Measurements from ENCODE around the gene PACS1. TPM values are rescaled to one million over a fixed set of nuclear protein-coding genes. Genes with fewer than 3 reads are reported as not detected.

PACS1 gene
- polyA plus RNA-seq, 3 donors: 8.1 to 36.8 (median 12.4) TPM

DNA sequence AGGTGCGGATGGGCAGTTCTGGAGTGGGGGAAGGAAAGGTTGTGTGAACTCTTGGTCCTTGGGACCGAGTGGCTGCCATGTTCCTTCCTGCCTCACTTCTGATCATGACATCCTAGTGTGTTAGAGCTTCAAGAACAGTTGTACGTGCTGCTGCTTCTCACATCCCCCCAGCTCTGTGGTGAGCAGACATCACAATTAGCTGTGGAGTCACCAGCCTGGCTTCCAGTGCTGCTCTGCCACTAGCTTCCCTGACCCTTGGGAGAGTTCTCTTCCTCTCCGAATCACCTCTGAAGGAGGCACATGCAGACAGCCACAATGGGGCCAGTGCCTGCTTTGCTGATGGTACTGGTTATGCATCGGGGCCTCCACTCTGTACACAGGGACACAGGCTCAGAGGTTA is 192.1 kb downstream of the PACS1 start:
- intact Hi-C loops (cut with micrococcal nuclease): no loop called here
- no peaks in the 10 kb centered on the region for H3K36me3 ChIP-seq (replicated peaks in 1 of 2; ENCODE audit: control insufficient read depth in 1 of 2, insufficient read depth in 2 of 2, low read length in 2 of 2)
- H3K36me3 Mint-ChIP-seq: peaks cover 7 to 13% of the 10 kb centered on the region in 2 donors
- no peak overlapping the region for H2AFZ ChIP-seq (ENCODE audit: insufficient read depth, low read depth, low read length, poor library complexity, severe bottlenecking)
- TF ChIP-seq, protein P1, sequence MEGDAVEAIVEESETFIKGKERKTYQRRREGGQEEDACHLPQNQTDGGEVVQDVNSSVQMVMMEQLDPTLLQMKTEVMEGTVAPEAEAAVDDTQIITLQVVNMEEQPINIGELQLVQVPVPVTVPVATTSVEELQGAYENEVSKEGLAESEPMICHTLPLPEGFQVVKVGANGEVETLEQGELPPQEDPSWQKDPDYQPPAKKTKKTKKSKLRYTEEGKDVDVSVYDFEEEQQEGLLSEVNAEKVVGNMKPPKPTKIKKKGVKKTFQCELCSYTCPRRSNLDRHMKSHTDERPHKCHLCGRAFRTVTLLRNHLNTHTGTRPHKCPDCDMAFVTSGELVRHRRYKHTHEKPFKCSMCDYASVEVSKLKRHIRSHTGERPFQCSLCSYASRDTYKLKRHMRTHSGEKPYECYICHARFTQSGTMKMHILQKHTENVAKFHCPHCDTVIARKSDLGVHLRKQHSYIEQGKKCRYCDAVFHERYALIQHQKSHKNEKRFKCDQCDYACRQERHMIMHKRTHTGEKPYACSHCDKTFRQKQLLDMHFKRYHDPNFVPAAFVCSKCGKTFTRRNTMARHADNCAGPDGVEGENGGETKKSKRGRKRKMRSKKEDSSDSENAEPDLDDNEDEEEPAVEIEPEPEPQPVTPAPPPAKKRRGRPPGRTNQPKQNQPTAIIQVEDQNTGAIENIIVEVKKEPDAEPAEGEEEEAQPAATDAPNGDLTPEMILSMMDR (IDR thresholded peaks at IDR 0.05): no peak
- 91% methylated on average over 4 of the region's 5 CpGs for WGBS (ENCODE audit: insufficient coverage)
- H3K27me3 ChIP-seq (ENCODE audit: control insufficient read depth in 2 of 2, insufficient read depth in 2 of 2, low read length in 2 of 2): peaks cover 2 to 14% of the 10 kb centered on the region in 2 donors
- peaks cover 13 to 32% (median 22%) of the 10 kb centered on the region in 3 donors for H3K27me3 Mint-ChIP-seq (ENCODE audit: low read depth in 3 of 3)
- no peak overlapping the region for H3K4me3 Mint-ChIP-seq
- no peaks in the 10 kb centered on the region for H4K20me1 ChIP-seq (ENCODE audit: insufficient read depth, low read length)
- peaks cover 10% of the 10 kb centered on the region for H3K4me1 Mint-ChIP-seq
- no peak overlapping the region for H3K27ac Mint-ChIP-seq
- no peak overlapping the region for H3K4me3 ChIP-seq (replicated peaks in 1 of 3; ENCODE audit: low read depth in 2 of 3, low read length in 3 of 3)
- H3K4me2 ChIP-seq (replicated peaks; ENCODE audit: extremely low read depth, low read length, poor library complexity, severe bottlenecking): no peak overlapping the region
- peaks cover 0 to 1% of the 10 kb centered on the region in 2 donors for H3K9me3 ChIP-seq (replicated peaks in 1 of 2; ENCODE audit: control insufficient read depth in 1 of 2, insufficient read depth in 1 of 2, low read length in 2 of 2)
- H3K4me1 ChIP-seq (ENCODE audit: control insufficient read depth in 1 of 2, insufficient read depth in 2 of 2, low read length in 2 of 2): peaks cover 18 to 23% of the 10 kb centered on the region in 2 donors
- H3K27ac ChIP-seq (ENCODE audit: low read depth in 1 of 2, low read length in 2 of 2): no peak overlapping the region
- no peak overlapping the region for H3K9ac ChIP-seq (ENCODE audit: insufficient read depth, low read length, poor library complexity, severe bottlenecking)
- no peaks in the 10 kb centered on the region for H3K79me2 ChIP-seq (ENCODE audit: insufficient read depth, low read length)
- DNase-seq: no peak
- H3K9me3 Mint-ChIP-seq: peaks cover 0 to 6% (median 0%) of the 10 kb centered on the region in 7 donors

DNA sequence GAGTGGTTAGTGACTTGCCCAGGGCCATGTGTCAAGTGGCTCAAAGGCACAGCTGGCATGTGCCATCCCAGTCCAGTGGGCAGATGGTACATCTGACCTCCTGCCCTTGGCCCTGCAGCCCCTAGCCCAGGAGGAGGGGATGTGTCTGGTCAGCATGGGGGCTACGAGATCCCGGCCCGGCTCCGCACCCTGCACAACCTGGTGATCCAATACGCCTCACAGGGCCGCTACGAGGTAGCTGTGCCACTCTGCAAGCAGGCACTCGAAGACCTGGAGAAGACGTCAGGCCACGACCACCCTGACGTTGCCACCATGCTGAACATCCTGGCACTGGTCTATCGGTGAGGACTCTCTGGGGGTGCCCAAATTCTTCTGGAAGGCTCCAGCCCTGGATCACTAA is 192.6 kb downstream of the PACS1 start:
- 99% methylated on average over 12 of the region's 12 CpGs for WGBS (ENCODE audit: insufficient coverage)
- TF ChIP-seq, protein P1 (IDR thresholded peaks at IDR 0.05): no peak
- peaks cover 0 to 5% (median 0%) of the 10 kb centered on the region in 7 donors for H3K9me3 Mint-ChIP-seq
- peaks cover 0 to 12% of the 10 kb centered on the region in 2 donors for H3K27me3 ChIP-seq (ENCODE audit: control insufficient read depth in 2 of 2, insufficient read depth in 2 of 2, low read length in 2 of 2)
- H3K79me2 ChIP-seq (ENCODE audit: insufficient read depth, low read length): no peaks in the 10 kb centered on the region
- no peaks in the 10 kb centered on the region for H3K9me3 ChIP-seq (replicated peaks in 1 of 2; ENCODE audit: control insufficient read depth in 1 of 2, insufficient read depth in 1 of 2, low read length in 2 of 2)
- no peaks in the 10 kb centered on the region for H3K36me3 ChIP-seq (replicated peaks in 1 of 2; ENCODE audit: control insufficient read depth in 1 of 2, insufficient read depth in 2 of 2, low read length in 2 of 2)
- H3K27ac ChIP-seq (ENCODE audit: low read depth in 1 of 2, low read length in 2 of 2): no peak overlapping the region
- no peak overlapping the region for H3K4me2 ChIP-seq (replicated peaks; ENCODE audit: extremely low read depth, low read length, poor library complexity, severe bottlenecking)
- H3K9ac ChIP-seq (ENCODE audit: insufficient read depth, low read length, poor library complexity, severe bottlenecking): no peak overlapping the region
- H3K27me3 Mint-ChIP-seq (ENCODE audit: low read depth in 3 of 3): peaks cover 12 to 27% (median 18%) of the 10 kb centered on the region in 3 donors
- H3K36me3 Mint-ChIP-seq: peaks cover 7 to 13% of the 10 kb centered on the region in 2 donors
- peaks cover 11% of the 10 kb centered on the region for H3K4me1 Mint-ChIP-seq
- no peak overlapping the region for H3K27ac Mint-ChIP-seq
- no peak overlapping the region for H3K4me3 ChIP-seq (replicated peaks in 1 of 3; ENCODE audit: low read depth in 2 of 3, low read length in 3 of 3)
- no peaks in the 10 kb centered on the region for H4K20me1 ChIP-seq (ENCODE audit: insufficient read depth, low read length)
- DNase-seq: no peak
- intact Hi-C loops (cut with micrococcal nuclease): no loop called here
- H3K4me1 ChIP-seq (ENCODE audit: control insufficient read depth in 1 of 2, insufficient read depth in 2 of 2, low read length in 2 of 2): peaks cover 18 to 21% of the 10 kb centered on the region in 2 donors
- no peak overlapping the region for H2AFZ ChIP-seq (ENCODE audit: insufficient read depth, low read depth, low read length, poor library complexity, severe bottlenecking)
- H3K4me3 Mint-ChIP-seq: no peak overlapping the region
